Tibial artery (tissue), 4 donors: Measurements from ENCODE around the gene CHTOP.

ENCODE experiments used
- DNase-seq, 2 donors: peaks; one replicate each; pipeline ENCODE4 v3.0.0-alpha.2; 2019
- H3K27ac ChIP-seq, 2 donors: fragments of 200-600 bp; sonication (generic) in 1 of 2; 1 replicate in 1 of 2; 2 replicates in 1 of 2; pipeline ENCODE4 v1.5.1; 2018 to 2019; ENCODE audit warnings: mild to moderate bottlenecking in 1 of 2
- H3K27me3 ChIP-seq, 2 donors: fragments of 200-600 bp; sonication (generic) in 1 of 2; one replicate each; pipeline versions ENCODE4 v1.5.1 to v1.6.0; 2016 to 2019
- H3K36me3 ChIP-seq, 3 donors: fragments of 200-600 bp; sonication (generic) in 2 of 3; one replicate each; pipeline ENCODE4 v1.5.1; 2016 to 2019; ENCODE audit warnings: mild to moderate bottlenecking in 2 of 3
- H3K4me1 ChIP-seq, 4 donors: fragments of 200-600 bp; sonication (generic) in 2 of 4; 1 replicate in 3 of 4; 2 replicates in 1 of 4; pipeline ENCODE4 v1.5.1; 2016 to 2019
- H3K4me3 ChIP-seq, 2 donors: fragments of 200-600 bp; sonication (generic) in 1 of 2; 1 replicate in 1 of 2; 2 replicates in 1 of 2; pipeline ENCODE4 v1.5.1; 2018 to 2019; ENCODE audit warnings: mild to moderate bottlenecking in 2 of 2
- H3K9me3 ChIP-seq, 3 donors: fragments of 200-600 bp; sonication (generic) in 1 of 3; one replicate each; pipeline ENCODE4 v1.5.1; 2016 to 2019
- CTCF ChIP-seq, 2 experiments: fragments of 200-600 bp in 1 of 2; fragments of 450-650 bp in 1 of 2; IDR thresholded peaks; one replicate each; pipeline ENCODE4 v1.5.1; 2017 to 2019; ENCODE audit warnings: antibody characterized with exemption in 2 of 2, mild to moderate bottlenecking in 1 of 2, moderate library complexity in 1 of 2
- intact Hi-C: fragments of 100-400 bp; cut with DNase I; formaldehyde crosslinking; loops from one replicate; pipeline ENCODE4 v1.15.0; 2023; ENCODE audit warnings: low total_unique reads

CHTOP gene

GRCh38 chr1:153626477-153626903, 7.4 kb upstream of the CHTOP start:
- peak in 1 of 2 donors; percentile 64 for DNase-seq
- H3K9me3 ChIP-seq: no peaks in the 10 kb centered on the region
- H3K4me3 ChIP-seq: peak overlapping the region; percentile 56 to 65
- intact Hi-C loops: no loop called here
- H3K27me3 ChIP-seq: no peaks in the 10 kb centered on the region
- peak overlapping the region; percentile 89 to 92 for H3K27ac ChIP-seq
- peaks cover 0 to 12% (median 3%) of the 10 kb centered on the region in 3 donors for H3K36me3 ChIP-seq
- H3K4me1 ChIP-seq: peaks cover 0 to 63% (median 47%) of the 10 kb centered on the region in 4 donors
- no peak for TF ChIP-seq CTCF (IDR thresholded peaks at IDR 0.05)

- no peaks in the 10 kb centered on the region for H3K9me3 ChIP-seq
- TF ChIP-seq CTCF (IDR thresholded peaks at IDR 0.05): peak; percentile 51 to 57
- peak; percentile 83 to 91 for DNase-seq
- intact Hi-C loops: no loop called here
- H3K27me3 ChIP-seq: no peaks in the 10 kb centered on the region
- H3K36me3 ChIP-seq: peaks cover 0 to 12% (median 3%) of the 10 kb centered on the region in 3 donors
- H3K27ac ChIP-seq: peak within 1 kb of the TSS; percentile 89 to 92
- H3K4me3 ChIP-seq: peak within 1 kb of the TSS; percentile 56 to 65
- peaks cover 0 to 63% (median 47%) of the 10 kb centered on the region in 4 donors for H3K4me1 ChIP-seq
Measured at GRCh38 chr1:153626904-153627714, 6.8 kb upstream of the CHTOP start, which contains the start of gene S100A13. TSS of gene S100A13 (minus strand) at chr1:153627505. CDS start at chr1:153626472, 1,033 bp downstream.

- DNase-seq: peak in 1 of 2 donors; percentile 71
- H3K4me3 ChIP-seq: peak within 1 kb of the TSS; percentile 56 to 65
- peaks cover 0 to 64% (median 50%) of the 10 kb centered on the region in 4 donors for H3K4me1 ChIP-seq
- H3K27me3 ChIP-seq: no peaks in the 10 kb centered on the region
- no peaks in the 10 kb centered on the region for H3K9me3 ChIP-seq
- H3K27ac ChIP-seq: peak within 1 kb of the TSS; percentile 89 to 92
- peaks cover 0 to 6% (median 0%) of the 10 kb centered on the region in 3 donors for H3K36me3 ChIP-seq
- no peak for TF ChIP-seq CTCF (IDR thresholded peaks at IDR 0.05)
- intact Hi-C loops: no loop called here
Measured at GRCh38 chr1:153627715-153628626, 5.9 kb upstream of the CHTOP start, which contains the start of gene S100A1. TSS of gene S100A1 (plus strand) at chr1:153628434. CDS start at chr1:153630522, 2,088 bp downstream.

- TF ChIP-seq CTCF (IDR thresholded peaks at IDR 0.05): no peak
- peak in 1 of 2 donors; percentile 66 for DNase-seq
- Histone ChIP-seq H3K4me3 (no peak overlapping the region), H3K27me3 (no peaks in the 10 kb centered on the region), H3K36me3 (no peaks in the 10 kb centered on the region), H3K27ac (peak overlapping the region; percentile 89 to 92), H3K4me1 (peaks cover 0 to 66% (median 49%) of the 10 kb centered on the region in 4 donors), H3K9me3 (no peaks in the 10 kb centered on the region)
- intact Hi-C loops: no loop called here
Measured at GRCh38 chr1:153628638-153629342, 5.1 kb upstream of the CHTOP start.

- peak in 1 of 2 donors; percentile 63 for DNase-seq
- Histone ChIP-seq H3K36me3 (no peaks in the 10 kb centered on the region), H3K4me1 (peaks cover 0 to 66% (median 46%) of the 10 kb centered on the region in 4 donors), H3K9me3 (no peaks in the 10 kb centered on the region), H3K4me3 (no peak overlapping the region), H3K27ac (peak overlapping the region; percentile 89 to 92), H3K27me3 (no peaks in the 10 kb centered on the region)
- TF ChIP-seq CTCF (IDR thresholded peaks at IDR 0.05): no peak
- intact Hi-C loops: no loop called here
Measured at GRCh38 chr1:153629343-153629665, 4.6 kb upstream of the CHTOP start.
